ENCODE measurements around the gene SLC25A41. TPM values are rescaled to one million over a fixed set of nuclear protein-coding genes. Genes with fewer than 3 reads are reported as not detected.

Gene SLC25A41
- total RNA-seq, 1 donor from 2014 or later, result not detected

DNA sequence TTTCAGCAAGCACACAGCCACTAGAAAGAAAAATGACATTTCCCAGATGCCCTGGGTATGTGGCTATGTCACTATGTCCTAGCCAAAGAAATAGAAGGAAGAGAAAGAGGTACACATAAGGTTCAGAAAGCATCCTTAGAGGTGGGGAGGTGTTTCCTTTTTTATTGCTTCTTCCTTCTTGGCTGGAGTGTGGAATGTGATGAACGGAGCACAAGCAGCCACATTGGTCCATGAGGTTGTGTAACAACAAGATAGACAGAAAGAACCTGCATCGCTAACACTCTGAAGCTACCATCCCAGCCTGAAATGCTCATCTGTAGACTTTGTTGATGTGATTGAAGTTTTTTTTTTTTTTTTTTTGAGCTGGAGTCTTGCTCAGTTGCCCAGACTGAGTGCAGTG lies 19.3 kb upstream of the SLC25A41 start:
- Histone ChIP-seq H3K36me3 (peaks cover 28 to 54% of the 10 kb centered on the region in 2 donors), H3K4me3 (no peak overlapping the region), H3K27me3 (no peaks in the 10 kb centered on the region), H3K9me3 (peaks cover 0 to 5% of the 10 kb centered on the region in 2 donors), H3K27ac (no peak overlapping the region), H3K4me1 (no peaks in the 10 kb centered on the region)
- no peak for DNase-seq (ENCODE audit: low spot score in 2 of 2)
- intact Hi-C loops (cut with DNase I), result no loop called here
- TF ChIP-seq CTCF (IDR thresholded peaks at IDR 0.05), result no peak

- no peak overlapping the region for H3K27ac ChIP-seq
- intact Hi-C loops (cut with DNase I), result no loop called here
- H3K27me3 ChIP-seq, result no peaks in the 10 kb centered on the region
- peaks cover 28 to 58% of the 10 kb centered on the region in 2 donors for H3K36me3 ChIP-seq
- TF ChIP-seq CTCF (IDR thresholded peaks at IDR 0.05), result no peak
- H3K4me1 ChIP-seq, result no peaks in the 10 kb centered on the region
- H3K9me3 ChIP-seq, result peaks cover 0 to 5% of the 10 kb centered on the region in 2 donors
- H3K4me3 ChIP-seq, result no peak overlapping the region
- DNase-seq (ENCODE audit: low spot score in 2 of 2), result no peak
Observed at GRCh38 chr19:6452223-6452614, 18.7 kb upstream of the SLC25A41 start.

DNA sequence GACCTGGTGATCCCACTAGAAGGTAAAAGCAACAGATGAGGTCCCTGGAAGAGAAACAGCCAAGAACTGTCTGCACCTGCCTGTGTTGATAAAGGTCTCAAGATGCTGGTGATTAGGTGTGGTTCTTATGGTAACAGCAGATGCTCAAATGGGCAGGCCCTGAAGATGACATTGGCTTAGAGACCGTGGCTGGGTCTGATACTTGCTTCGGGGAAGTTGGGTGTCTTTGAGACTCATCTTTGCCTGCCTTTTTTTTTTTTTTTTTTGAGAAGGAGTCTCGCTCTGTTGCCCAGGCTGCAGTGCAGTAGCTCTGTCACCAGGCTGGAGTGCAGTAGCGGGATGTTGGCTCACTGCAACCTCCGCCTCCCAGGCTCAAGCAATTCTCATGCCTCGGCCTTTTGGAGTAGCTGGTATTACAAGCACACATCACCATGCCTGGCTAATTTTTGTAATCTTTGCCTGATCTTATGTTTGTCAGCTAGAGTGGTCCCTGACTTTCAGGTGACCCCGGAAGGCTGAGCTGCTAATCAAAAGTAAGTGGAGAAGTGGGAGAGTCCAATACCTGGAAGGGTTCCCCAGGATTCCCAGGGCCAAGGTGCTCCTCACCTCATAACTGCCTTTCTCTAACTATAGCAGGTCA lies 18.1 kb upstream of the SLC25A41 start:
- TF ChIP-seq CTCF (IDR thresholded peaks at IDR 0.05), result no peak
- Histone ChIP-seq H3K36me3 (peaks cover 31 to 63% of the 10 kb centered on the region in 2 donors), H3K27ac (no peak overlapping the region), H3K9me3 (peaks cover 0 to 5% of the 10 kb centered on the region in 2 donors), H3K4me3 (no peak overlapping the region), H3K4me1 (no peaks in the 10 kb centered on the region), H3K27me3 (no peaks in the 10 kb centered on the region)
- DNase-seq (ENCODE audit: low spot score in 2 of 2), result no peak
- intact Hi-C loops (cut with DNase I), result no loop called here

DNA sequence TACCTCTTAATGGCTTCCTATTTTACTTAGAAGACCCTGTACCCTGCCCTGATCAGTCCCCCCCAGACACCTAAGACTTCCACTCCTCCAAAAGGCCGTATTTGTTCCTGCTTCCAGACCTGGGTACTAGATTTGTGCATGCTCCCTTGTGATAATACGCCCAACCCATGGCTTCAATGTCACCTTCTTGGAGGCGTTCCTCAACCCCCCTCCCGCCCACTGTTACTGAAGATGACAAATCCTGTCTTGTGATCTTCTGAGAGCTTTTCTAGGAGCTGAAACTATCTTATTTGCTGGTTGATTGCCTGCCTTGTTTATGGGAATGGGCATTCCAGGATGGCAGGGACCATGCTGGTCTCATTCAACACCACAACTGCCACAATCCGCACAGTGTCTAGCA lies 16.6 kb upstream of the SLC25A41 start:
- no peak for TF ChIP-seq CTCF (IDR thresholded peaks at IDR 0.05)
- Histone ChIP-seq H3K36me3 (peaks cover 30 to 67% of the 10 kb centered on the region in 2 donors), H3K27me3 (no peaks in the 10 kb centered on the region), H3K27ac (no peak overlapping the region), H3K4me1 (no peaks in the 10 kb centered on the region), H3K4me3 (no peak overlapping the region), H3K9me3 (peaks cover 0 to 5% of the 10 kb centered on the region in 2 donors)
- no peak for DNase-seq (ENCODE audit: low spot score in 2 of 2)
- intact Hi-C loops (cut with DNase I), result no loop called here

DNA sequence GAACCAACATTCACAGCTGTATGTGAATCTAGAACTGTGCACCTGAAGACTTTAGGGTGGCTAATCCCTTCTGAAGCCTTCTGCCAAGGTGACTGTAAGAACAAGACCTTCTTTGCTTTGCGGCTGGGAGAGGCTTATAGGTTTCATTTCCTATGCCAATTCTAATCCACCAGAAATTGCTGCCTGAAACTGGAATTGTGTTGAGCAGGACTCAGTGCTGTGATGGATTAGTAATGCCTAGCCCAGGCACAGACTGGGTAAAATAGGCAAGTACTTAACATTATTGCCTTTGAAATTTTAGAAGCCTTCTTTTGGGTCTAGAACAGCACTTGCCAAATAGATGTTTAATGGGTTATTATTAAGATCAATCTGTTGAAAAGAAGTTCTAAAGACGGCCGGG lies 14.5 kb upstream of the SLC25A41 start:
- Histone ChIP-seq H3K4me3 (no peak overlapping the region), H3K27me3 (no peaks in the 10 kb centered on the region), H3K36me3 (peaks cover 9 to 48% of the 10 kb centered on the region in 2 donors), H3K9me3 (no peaks in the 10 kb centered on the region), H3K27ac (no peak overlapping the region), H3K4me1 (no peaks in the 10 kb centered on the region)
- no peak for DNase-seq (ENCODE audit: low spot score in 2 of 2)
- intact Hi-C loops (cut with DNase I), result no loop called here
- TF ChIP-seq CTCF (IDR thresholded peaks at IDR 0.05), result no peak

DNA sequence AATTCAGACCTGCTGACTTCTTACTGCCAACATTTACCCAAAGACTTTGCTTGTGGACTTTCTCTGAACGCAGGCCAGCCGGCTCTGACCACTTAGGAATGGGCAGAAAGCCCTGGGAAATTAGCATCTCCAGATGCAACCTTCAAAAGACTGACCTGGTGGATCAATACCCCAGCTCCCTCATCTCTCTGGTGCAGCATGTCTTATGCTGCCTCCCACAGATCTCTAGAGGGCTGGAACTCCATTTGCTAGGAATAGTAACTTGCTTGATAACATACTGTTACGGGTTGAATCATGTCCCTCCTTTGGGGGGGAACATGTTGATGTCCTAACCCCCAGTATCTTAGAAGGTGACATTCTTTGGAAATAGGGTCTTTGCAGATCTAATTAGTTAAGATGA lies 12.9 kb upstream of the SLC25A41 start:
- Histone ChIP-seq H3K4me1 (no peaks in the 10 kb centered on the region), H3K36me3 (peaks cover 3 to 34% of the 10 kb centered on the region in 2 donors), H3K9me3 (no peaks in the 10 kb centered on the region), H3K27ac (no peak overlapping the region), H3K4me3 (no peak overlapping the region), H3K27me3 (no peaks in the 10 kb centered on the region)
- intact Hi-C loops (cut with DNase I), result no loop called here
- TF ChIP-seq CTCF (IDR thresholded peaks at IDR 0.05), result no peak
- DNase-seq (ENCODE audit: low spot score in 2 of 2), result no peak

All from ascending aorta (tissue), 2 donors.